ENCODE measurements around the gene KLF15.
"Not testable (repeated sequence)": the region's sequence is repeated elsewhere in the genome, so short reads cannot be mapped to it uniquely, and the experiment has no call there.

The KLF15 gene

GRCh38 chr3:126337980-126338651 lies 19.1 kb downstream of the KLF15 start:
- TF ChIP-seq, protein P1, sequence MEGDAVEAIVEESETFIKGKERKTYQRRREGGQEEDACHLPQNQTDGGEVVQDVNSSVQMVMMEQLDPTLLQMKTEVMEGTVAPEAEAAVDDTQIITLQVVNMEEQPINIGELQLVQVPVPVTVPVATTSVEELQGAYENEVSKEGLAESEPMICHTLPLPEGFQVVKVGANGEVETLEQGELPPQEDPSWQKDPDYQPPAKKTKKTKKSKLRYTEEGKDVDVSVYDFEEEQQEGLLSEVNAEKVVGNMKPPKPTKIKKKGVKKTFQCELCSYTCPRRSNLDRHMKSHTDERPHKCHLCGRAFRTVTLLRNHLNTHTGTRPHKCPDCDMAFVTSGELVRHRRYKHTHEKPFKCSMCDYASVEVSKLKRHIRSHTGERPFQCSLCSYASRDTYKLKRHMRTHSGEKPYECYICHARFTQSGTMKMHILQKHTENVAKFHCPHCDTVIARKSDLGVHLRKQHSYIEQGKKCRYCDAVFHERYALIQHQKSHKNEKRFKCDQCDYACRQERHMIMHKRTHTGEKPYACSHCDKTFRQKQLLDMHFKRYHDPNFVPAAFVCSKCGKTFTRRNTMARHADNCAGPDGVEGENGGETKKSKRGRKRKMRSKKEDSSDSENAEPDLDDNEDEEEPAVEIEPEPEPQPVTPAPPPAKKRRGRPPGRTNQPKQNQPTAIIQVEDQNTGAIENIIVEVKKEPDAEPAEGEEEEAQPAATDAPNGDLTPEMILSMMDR (IDR thresholded peaks at IDR 0.05; ENCODE audit: insufficient read depth, low read depth, low read length, missing control alignments): no peak
- H3K4me3 ChIP-seq (ENCODE audit: low read length): no peak overlapping the region
- no peak for DNase-seq (ENCODE audit: low read depth)

- H3K4me3 ChIP-seq (ENCODE audit: low read length); DNase-seq (ENCODE audit: low read depth): not testable (repeated sequence)
Measured at GRCh38 chr3:126331812-126332336, 25.3 kb downstream of the KLF15 start.

- no peak overlapping the region for H3K4me3 ChIP-seq (ENCODE audit: low read length)
- no peak for DNase-seq (ENCODE audit: low read depth)
- TF ChIP-seq, protein P1 (IDR thresholded peaks at IDR 0.05; ENCODE audit: insufficient read depth, low read depth, low read length, missing control alignments): no peak
Measured at GRCh38 chr3:126329927-126330725, 27.1 kb downstream of the KLF15 start.

DNA sequence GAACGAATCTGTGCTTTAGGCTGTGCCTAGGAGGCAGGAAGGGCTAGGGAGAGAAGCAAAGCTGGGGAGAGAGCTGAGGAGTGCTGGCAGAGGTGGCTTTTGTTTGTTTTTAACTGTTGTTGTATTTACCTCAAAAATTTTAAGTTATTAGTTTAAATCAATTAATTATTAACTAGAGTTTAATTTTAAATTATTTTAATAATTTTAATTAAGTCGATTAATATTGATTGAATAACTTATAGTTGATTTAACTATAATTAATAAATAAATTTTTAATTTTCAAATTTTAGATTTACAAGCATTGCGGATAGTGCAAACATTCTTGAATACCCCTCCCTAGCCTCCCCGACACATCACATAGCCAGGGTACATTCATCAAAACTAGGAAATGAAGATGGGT lies 30.6 kb downstream of the KLF15 start:
- no peak overlapping the region for H3K4me3 ChIP-seq (ENCODE audit: low read length)
- DNase-seq (ENCODE audit: low read depth): no peak
- TF ChIP-seq, protein P1 (IDR thresholded peaks at IDR 0.05; ENCODE audit: insufficient read depth, low read depth, low read length, missing control alignments): no peak

- TF ChIP-seq, protein P1 (IDR thresholded peaks at IDR 0.05; ENCODE audit: insufficient read depth, low read depth, low read length, missing control alignments): no peak
- no peak for DNase-seq (ENCODE audit: low read depth)
- no peak overlapping the region for H3K4me3 ChIP-seq (ENCODE audit: low read length)
Measured at GRCh38 chr3:126322181-126322967, 34.8 kb downstream of the KLF15 start.

DNA sequence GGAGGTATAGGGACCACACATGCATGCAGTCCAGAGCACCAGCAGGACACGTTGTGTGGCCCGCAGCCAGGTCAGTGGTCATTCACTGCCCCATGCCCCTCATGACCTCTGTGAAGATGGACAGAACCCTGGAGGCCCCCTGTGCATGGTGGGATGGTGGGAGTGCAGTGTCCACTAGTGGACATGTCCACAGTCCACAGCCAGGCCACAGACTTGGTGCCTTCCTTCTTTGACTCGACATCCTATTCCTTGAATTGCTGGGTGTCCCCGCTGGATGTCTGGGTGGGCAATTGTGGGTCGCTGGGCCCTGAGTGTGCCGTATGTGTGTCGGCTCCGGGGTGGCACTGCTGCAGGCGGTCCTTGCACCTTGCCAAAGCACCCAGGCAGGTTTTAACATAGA lies 35.7 kb downstream of the KLF15 start:
- DNase-seq (ENCODE audit: low read depth): no peak
- TF ChIP-seq, protein P1 (IDR thresholded peaks at IDR 0.05; ENCODE audit: insufficient read depth, low read depth, low read length, missing control alignments): no peak
- H3K4me3 ChIP-seq (ENCODE audit: low read length): no peak overlapping the region

Data from epithelial cell of esophagus (primary cell).